ENCODE measurements around the gene TAS2R5.
A peak's percentile ranks its signal among the peaks of the same experiment; 100 is the strongest.
"Not testable (repeated sequence)": the region's sequence is repeated elsewhere in the genome, so short reads cannot be mapped to it uniquely, and the experiment has no call there.

The TAS2R5 gene

GRCh38 chr7:141789917-141790316 lies at the start of gene TAS2R5:
TAS2R5 (plus strand) TSS chr7:141790217; CDS start chr7:141790362, 145 bp downstream.
- no peak for DNase-seq (ENCODE audit: low spot score)

GRCh38 chr7:141742229-141742628 lies 47.8 kb upstream of the TAS2R5 start:
- DNase-seq (ENCODE audit: low spot score) = no peak

- DNase-seq (ENCODE audit: low spot score) = no peak
Measured at GRCh38 chr7:141744131-141744530, 45.9 kb upstream of the TAS2R5 start.

GRCh38 chr7:141748396-141748795 lies 41.6 kb upstream of the TAS2R5 start:
- DNase-seq (ENCODE audit: low spot score) = no peak

- not testable (repeated sequence) for DNase-seq (ENCODE audit: low spot score)
Measured at GRCh38 chr7:141751904-141752303, 38.1 kb upstream of the TAS2R5 start.

- DNase-seq (ENCODE audit: low spot score) = peak; percentile 14
Measured at GRCh38 chr7:141752634-141753033, 37.4 kb upstream of the TAS2R5 start.

- DNase-seq (ENCODE audit: low spot score) = peak; percentile 51
Measured at GRCh38 chr7:141754939-141755338, 35.1 kb upstream of the TAS2R5 start.

GRCh38 chr7:141763797-141764196 lies 26.2 kb upstream of the TAS2R5 start, which contains the start of gene TAS2R3:
TAS2R3 (plus strand) TSS chr7:141764097; CDS start chr7:141764159, 62 bp downstream.
- no peak for DNase-seq (ENCODE audit: low spot score)

GRCh38 chr7:141770083-141770583 lies 19.9 kb upstream of the TAS2R5 start:
- DNase-seq (ENCODE audit: low spot score) = not testable (repeated sequence)

- no peak for DNase-seq (ENCODE audit: low spot score)
Measured at GRCh38 chr7:141776374-141776773, 13.6 kb upstream of the TAS2R5 start, which contains the start of gene TAS2R4. TAS2R4 (plus strand) TSS chr7:141776674; CDS start chr7:141778489, 1,815 bp downstream.

GRCh38 chr7:141785706-141786552 lies 4.1 kb upstream of the TAS2R5 start:
- DNase-seq (ENCODE audit: low spot score) = peak; percentile 54

- DNase-seq (ENCODE audit: low spot score) = no peak
Measured at GRCh38 chr7:141788296-141788695, 1.7 kb upstream of the TAS2R5 start.

GRCh38 chr7:141792526-141792925 lies 2.5 kb downstream of the TAS2R5 start:
- DNase-seq (ENCODE audit: low spot score) = no peak

- DNase-seq (ENCODE audit: low spot score) = no peak
Measured at GRCh38 chr7:141820067-141820466, 30.1 kb downstream of the TAS2R5 start.

GRCh38 chr7:141822432-141822831 lies 32.4 kb downstream of the TAS2R5 start:
- DNase-seq (ENCODE audit: low spot score) = not testable (repeated sequence)

- DNase-seq (ENCODE audit: low spot score) = no peak
Measured at GRCh38 chr7:141837683-141838082, 47.7 kb downstream of the TAS2R5 start.

- no peak for DNase-seq (ENCODE audit: low spot score)
Measured at GRCh38 chr7:141838581-141838980, 48.6 kb downstream of the TAS2R5 start.

- no peak for DNase-seq (ENCODE audit: low spot score)
Measured at GRCh38 chr7:141839256-141839655, 49.2 kb downstream of the TAS2R5 start.

- DNase-seq (ENCODE audit: low spot score) = no peak
Measured at GRCh38 chr7:141840708-141841107, 50.7 kb downstream of the TAS2R5 start.

Data from hematopoietic multipotent progenitor cell treated with erythropoietin and hydrocortisone succinate and interleukin-3 and kit ligand, for 15 days (in vitro differentiated cells).